Body of pancreas (tissue), 4 donors: ENCODE data around the gene KRT6A.

Source experiments
- POLR2A ChIP-seq, 3 donors: fragments of 450-650 bp; IDR thresholded peaks; one replicate each; pipeline ENCODE4 v1.6.1; 2016; ENCODE audit warnings: antibody characterized with exemption in 3 of 3, mild to moderate bottlenecking in 2 of 3
- TF ChIP-seq, protein P1 (sequence below), 7 experiments: fragments of 450-650 bp in 4 of 7; fragments of 200-600 bp in 3 of 7; sonication (generic) in 3 of 7; IDR thresholded peaks; one replicate each; pipeline ENCODE4 v1.5.1; 2016 to 2019; ENCODE audit warnings: antibody characterized with exemption in 7 of 7

DNA sequence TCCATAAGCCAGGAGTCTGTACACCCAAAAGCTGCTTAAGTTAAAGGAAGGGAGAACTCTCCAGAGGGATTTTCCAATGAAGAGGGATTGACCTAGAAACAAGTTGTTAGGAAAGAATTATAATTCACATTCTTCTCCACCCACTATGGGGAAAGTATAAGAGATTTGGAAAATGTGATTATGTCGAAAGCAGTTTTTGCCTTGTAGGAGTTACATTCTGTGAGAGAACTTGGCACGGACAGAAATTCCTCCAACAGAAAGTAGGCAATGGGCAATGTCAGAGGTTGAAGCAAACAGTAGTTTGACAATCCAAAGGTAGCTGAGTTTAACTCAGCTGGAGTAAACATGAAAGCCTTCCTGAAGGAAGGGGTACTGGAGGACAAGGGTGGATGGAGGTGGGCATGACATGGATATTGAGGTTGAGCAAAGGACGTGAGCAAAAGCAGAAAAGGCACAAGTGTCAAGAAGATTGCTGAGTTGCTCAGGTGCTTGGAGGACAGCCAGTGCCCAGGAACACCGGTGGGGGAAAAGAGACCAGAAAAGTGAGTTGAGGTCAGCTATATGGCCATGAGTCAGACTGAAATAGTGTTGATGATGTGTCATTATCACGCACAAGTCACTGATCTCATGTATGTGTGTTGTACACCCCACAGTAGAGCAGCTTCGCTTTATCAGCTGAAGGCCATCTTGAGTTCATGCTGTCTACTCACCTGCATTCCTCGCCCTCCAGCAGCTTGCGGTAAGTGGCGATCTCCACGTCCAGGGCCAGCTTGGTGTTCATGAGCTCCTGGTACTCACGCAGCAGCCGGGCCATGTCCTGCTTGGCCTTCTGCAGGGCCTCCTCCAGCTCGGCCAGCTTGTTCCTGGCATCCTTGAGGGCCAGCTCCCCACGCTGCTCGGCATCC is 23.1 kb upstream of the KRT6A start:
- no peak for TF ChIP-seq POLR2A (IDR thresholded peaks at IDR 0.05)
- TF ChIP-seq, protein P1, sequence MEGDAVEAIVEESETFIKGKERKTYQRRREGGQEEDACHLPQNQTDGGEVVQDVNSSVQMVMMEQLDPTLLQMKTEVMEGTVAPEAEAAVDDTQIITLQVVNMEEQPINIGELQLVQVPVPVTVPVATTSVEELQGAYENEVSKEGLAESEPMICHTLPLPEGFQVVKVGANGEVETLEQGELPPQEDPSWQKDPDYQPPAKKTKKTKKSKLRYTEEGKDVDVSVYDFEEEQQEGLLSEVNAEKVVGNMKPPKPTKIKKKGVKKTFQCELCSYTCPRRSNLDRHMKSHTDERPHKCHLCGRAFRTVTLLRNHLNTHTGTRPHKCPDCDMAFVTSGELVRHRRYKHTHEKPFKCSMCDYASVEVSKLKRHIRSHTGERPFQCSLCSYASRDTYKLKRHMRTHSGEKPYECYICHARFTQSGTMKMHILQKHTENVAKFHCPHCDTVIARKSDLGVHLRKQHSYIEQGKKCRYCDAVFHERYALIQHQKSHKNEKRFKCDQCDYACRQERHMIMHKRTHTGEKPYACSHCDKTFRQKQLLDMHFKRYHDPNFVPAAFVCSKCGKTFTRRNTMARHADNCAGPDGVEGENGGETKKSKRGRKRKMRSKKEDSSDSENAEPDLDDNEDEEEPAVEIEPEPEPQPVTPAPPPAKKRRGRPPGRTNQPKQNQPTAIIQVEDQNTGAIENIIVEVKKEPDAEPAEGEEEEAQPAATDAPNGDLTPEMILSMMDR (IDR thresholded peaks at IDR 0.05) = no peak
